ENCODE results near the gene PLAC8L1. TPM values are rescaled to one million over a fixed set of nuclear protein-coding genes. Genes with fewer than 3 reads are reported as not detected.
"Not testable (repeated sequence)": the region's sequence is repeated elsewhere in the genome, so short reads cannot be mapped to it uniquely, and the experiment has no call there.

The PLAC8L1 gene
- total and polyA plus RNA-seq, 3 experiments from 2014 or later, result 0.53 to 0.96 TPM; not detected in 1

DNA sequence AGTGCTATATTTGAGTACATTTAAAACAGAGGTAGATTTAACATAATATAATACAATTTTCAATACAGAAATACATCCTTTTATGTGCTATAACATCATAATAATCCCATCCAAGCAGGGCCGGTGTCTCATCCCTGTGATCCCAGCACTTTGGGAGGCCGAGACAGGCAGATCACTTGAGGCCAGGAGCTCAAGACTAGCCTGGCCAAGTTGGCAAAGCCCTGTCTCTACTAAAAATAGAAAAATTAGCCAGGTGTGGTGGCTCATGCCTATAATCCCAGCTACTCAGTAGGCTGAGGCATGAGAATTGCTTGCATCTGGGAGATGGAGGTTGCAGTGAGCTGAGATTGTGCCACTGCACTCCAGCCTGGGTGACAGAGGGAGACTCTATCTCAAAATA lies 11.8 kb upstream of the PLAC8L1 start:
- H3K4me1 ChIP-seq (ENCODE audit: insufficient read depth, low read length); H3K27me3 Mint-ChIP-seq; H3K27ac ChIP-seq (ENCODE audit: low read depth, low read length); H3K27me3 ChIP-seq (ENCODE audit: insufficient read depth, low read length, poor library complexity, severe bottlenecking); POLR2A ChIA-PET; H3K4me3 Mint-ChIP-seq; H3K4me1 Mint-ChIP-seq; CTCF ChIA-PET; DNase-seq; H3K9me3 Mint-ChIP-seq; H3K4me3 ChIP-seq (ENCODE audit: low read length); H3K9me3 ChIP-seq (ENCODE audit: low read length): not testable (repeated sequence)
- H3K27ac Mint-ChIP-seq, result peak overlapping the region in 2 of 8 donors; percentile 77 to 87
- peaks cover 30% of the 10 kb centered on the region for H3K36me3 ChIP-seq (ENCODE audit: insufficient read depth, low read length)
- H3K36me3 Mint-ChIP-seq, result peaks cover 31 to 88% (median 34%) of the 10 kb centered on the region in 3 donors

DNA sequence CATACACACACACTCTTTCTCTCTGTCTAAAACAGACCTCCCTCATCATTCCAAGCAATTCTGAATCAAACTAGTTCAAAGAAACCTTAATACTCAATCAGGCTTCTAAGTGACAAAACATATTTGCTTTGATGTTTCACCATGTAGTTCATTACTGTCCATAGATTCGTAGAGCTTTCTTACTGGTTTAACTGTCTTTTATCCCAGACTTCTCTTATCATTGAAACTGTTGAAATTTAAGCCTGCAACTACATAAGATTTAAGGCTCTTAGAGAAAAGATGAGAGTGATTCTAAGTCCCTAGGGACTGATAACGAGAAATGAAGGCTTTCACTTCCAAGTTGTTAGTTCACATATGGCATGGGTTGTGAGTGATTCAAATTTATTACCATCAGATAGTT lies 11.0 kb upstream of the PLAC8L1 start:
- no peak overlapping the region for H3K4me3 ChIP-seq (ENCODE audit: low read length)
- peaks cover 24% of the 10 kb centered on the region for H3K36me3 ChIP-seq (ENCODE audit: insufficient read depth, low read length)
- Mint-ChIP-seq H3K27ac (peak overlapping the region in 1 of 8 donors; percentile 2), H3K9me3 (no peaks in the 10 kb centered on the region), H3K4me1 (no peaks in the 10 kb centered on the region), H3K36me3 (peaks cover 25 to 86% (median 28%) of the 10 kb centered on the region in 3 donors), H3K4me3 (no peak overlapping the region), H3K27me3 (no peaks in the 10 kb centered on the region)
- no peaks in the 10 kb centered on the region for H3K9me3 ChIP-seq (ENCODE audit: low read length)
- no peak for DNase-seq
- no peak overlapping the region for H3K27ac ChIP-seq (ENCODE audit: low read depth, low read length)
- CTCF ChIA-PET, result no interaction called here
- POLR2A ChIA-PET, result no interaction called here
- no peaks in the 10 kb centered on the region for H3K4me1 ChIP-seq (ENCODE audit: insufficient read depth, low read length)
- no peaks in the 10 kb centered on the region for H3K27me3 ChIP-seq (ENCODE audit: insufficient read depth, low read length, poor library complexity, severe bottlenecking)

DNA sequence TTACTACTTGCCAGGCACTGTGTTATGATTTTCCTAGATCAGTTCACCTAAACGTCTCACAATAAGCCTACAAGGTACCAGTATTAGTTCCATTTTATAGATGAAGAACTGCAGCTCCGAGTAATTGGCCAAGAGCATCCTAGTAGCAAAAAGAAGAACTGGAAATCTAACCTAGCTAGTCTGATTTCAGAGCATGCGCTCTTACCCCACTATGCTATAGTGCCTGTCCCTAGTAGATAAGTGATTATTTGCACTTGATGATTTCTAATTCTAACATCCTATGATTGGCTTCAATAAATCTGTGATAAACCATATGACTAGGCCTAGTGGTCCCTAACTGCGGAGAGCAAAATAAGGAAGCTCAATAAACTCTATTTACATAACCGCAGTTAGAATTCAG lies 7.1 kb upstream of the PLAC8L1 start:
- CTCF ChIA-PET, result no interaction called here
- Histone ChIP-seq H3K4me3 (ENCODE audit: low read length) (no peak overlapping the region), H3K9me3 (ENCODE audit: low read length) (no peaks in the 10 kb centered on the region), H3K27me3 (ENCODE audit: insufficient read depth, low read length, poor library complexity, severe bottlenecking) (no peaks in the 10 kb centered on the region), H3K4me1 (ENCODE audit: insufficient read depth, low read length) (no peaks in the 10 kb centered on the region), H3K36me3 (ENCODE audit: insufficient read depth, low read length) (no peaks in the 10 kb centered on the region), H3K27ac (ENCODE audit: low read depth, low read length) (no peak overlapping the region)
- H3K4me3 Mint-ChIP-seq, result no peak overlapping the region
- peak overlapping the region in 1 of 8 donors; percentile 71 for H3K27ac Mint-ChIP-seq
- peaks cover 4 to 49% (median 5%) of the 10 kb centered on the region in 3 donors for H3K36me3 Mint-ChIP-seq
- H3K9me3 Mint-ChIP-seq, result no peaks in the 10 kb centered on the region
- no peak for DNase-seq
- POLR2A ChIA-PET, result no interaction called here
- H3K4me1 Mint-ChIP-seq, result no peaks in the 10 kb centered on the region
- no peaks in the 10 kb centered on the region for H3K27me3 Mint-ChIP-seq

DNA sequence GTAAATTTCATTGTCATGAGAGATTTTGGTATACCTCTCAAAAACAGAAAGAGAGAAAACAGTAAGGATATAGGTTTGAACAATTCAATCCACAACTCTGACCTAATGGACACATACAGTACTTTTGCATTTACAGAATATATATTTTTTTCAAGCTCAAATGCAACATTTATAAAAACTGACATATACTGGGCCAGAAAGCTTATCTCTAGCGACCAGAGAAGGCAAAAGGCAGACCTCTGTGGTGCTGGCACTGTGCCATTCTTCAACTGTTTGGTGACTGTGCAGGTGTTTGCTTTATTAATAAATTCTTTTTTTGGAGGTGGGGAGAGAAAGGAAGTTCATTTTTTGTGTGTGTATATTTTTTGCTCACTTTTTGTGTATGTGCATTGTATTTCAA lies 6.0 kb upstream of the PLAC8L1 start:
- H3K4me3 Mint-ChIP-seq, result no peak overlapping the region
- no peaks in the 10 kb centered on the region for H3K27me3 ChIP-seq (ENCODE audit: insufficient read depth, low read length, poor library complexity, severe bottlenecking)
- no peaks in the 10 kb centered on the region for H3K27me3 Mint-ChIP-seq
- no peaks in the 10 kb centered on the region for H3K9me3 ChIP-seq (ENCODE audit: low read length)
- no peaks in the 10 kb centered on the region for H3K9me3 Mint-ChIP-seq
- POLR2A ChIA-PET, result no interaction called here
- peak overlapping the region; percentile 38 for H3K27ac ChIP-seq (ENCODE audit: low read depth, low read length)
- no peak for DNase-seq
- CTCF ChIA-PET, result no interaction called here
- peak overlapping the region in 1 of 8 donors; percentile 83 for H3K27ac Mint-ChIP-seq
- H3K4me1 Mint-ChIP-seq, result no peaks in the 10 kb centered on the region
- H3K4me3 ChIP-seq (ENCODE audit: low read length), result no peak overlapping the region
- H3K36me3 ChIP-seq (ENCODE audit: insufficient read depth, low read length), result no peaks in the 10 kb centered on the region
- no peaks in the 10 kb centered on the region for H3K4me1 ChIP-seq (ENCODE audit: insufficient read depth, low read length)
- peaks cover 4 to 41% (median 5%) of the 10 kb centered on the region in 3 donors for H3K36me3 Mint-ChIP-seq

DNA sequence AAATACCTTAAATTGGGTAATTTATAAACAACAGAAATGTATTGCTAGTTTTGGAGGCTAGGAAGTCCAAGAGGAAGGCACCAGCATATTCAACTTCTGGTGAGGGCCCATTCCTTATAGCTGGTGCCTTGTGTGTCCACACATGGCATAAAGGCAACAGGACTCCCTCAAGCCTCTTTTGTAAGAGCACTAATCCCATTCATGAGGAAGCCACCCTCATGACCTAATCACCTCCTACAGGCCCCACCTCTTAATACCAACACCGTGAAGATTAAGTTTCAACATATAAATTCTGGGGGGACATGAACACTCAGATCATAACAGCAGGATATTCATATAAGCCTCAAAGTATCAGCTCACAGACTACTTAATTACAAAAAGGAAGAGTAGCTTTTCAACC lies 4.0 kb upstream of the PLAC8L1 start:
- Mint-ChIP-seq H3K4me3 (no peak overlapping the region), H3K36me3 (peaks cover 7 to 25% (median 8%) of the 10 kb centered on the region in 3 donors), H3K27ac (peak overlapping the region in 5 of 8 donors; percentile 6 to 36 (median 22)), H3K27me3 (no peaks in the 10 kb centered on the region), H3K4me1 (no peaks in the 10 kb centered on the region), H3K9me3 (no peaks in the 10 kb centered on the region)
- ChIA-PET CTCF (no interaction called here), POLR2A (no interaction called here)
- Histone ChIP-seq H3K27ac (ENCODE audit: low read depth, low read length) (no peak overlapping the region), H3K9me3 (ENCODE audit: low read length) (no peaks in the 10 kb centered on the region), H3K36me3 (ENCODE audit: insufficient read depth, low read length) (no peaks in the 10 kb centered on the region), H3K27me3 (ENCODE audit: insufficient read depth, low read length, poor library complexity, severe bottlenecking) (no peaks in the 10 kb centered on the region), H3K4me3 (ENCODE audit: low read length) (no peak overlapping the region), H3K4me1 (ENCODE audit: insufficient read depth, low read length) (no peaks in the 10 kb centered on the region)
- DNase-seq, result no peak

DNA sequence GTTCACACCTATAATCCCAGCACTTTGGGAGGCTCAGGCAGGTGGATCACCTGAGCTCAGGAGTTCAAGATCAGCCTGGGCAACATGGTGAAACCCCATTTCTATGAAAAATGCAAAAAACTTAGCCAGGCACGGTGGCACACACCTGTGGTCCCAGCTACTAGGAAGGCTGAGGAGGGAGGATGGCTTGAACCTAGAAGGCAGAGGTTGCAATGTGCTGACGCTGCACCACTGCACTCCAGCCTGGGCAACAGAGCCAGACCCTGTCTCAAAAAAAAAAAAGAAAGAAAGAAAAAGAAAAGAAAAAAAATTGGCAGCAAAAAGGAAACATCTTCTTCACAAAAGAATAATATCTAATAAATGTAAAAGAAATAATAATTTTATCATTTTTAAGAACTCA lies 3.5 kb upstream of the PLAC8L1 start:
- H3K36me3 ChIP-seq (ENCODE audit: insufficient read depth, low read length); H3K9me3 Mint-ChIP-seq; CTCF ChIA-PET; H3K4me1 ChIP-seq (ENCODE audit: insufficient read depth, low read length); H3K9me3 ChIP-seq (ENCODE audit: low read length); H3K27ac ChIP-seq (ENCODE audit: low read depth, low read length); H3K27me3 Mint-ChIP-seq; DNase-seq; H3K27me3 ChIP-seq (ENCODE audit: insufficient read depth, low read length, poor library complexity, severe bottlenecking); H3K4me1 Mint-ChIP-seq; H3K4me3 Mint-ChIP-seq; POLR2A ChIA-PET; H3K4me3 ChIP-seq (ENCODE audit: low read length): not testable (repeated sequence)
- Mint-ChIP-seq H3K27ac (peak overlapping the region in 1 of 8 donors; percentile 36), H3K36me3 (peaks cover 8 to 24% (median 9%) of the 10 kb centered on the region in 3 donors)

DNA sequence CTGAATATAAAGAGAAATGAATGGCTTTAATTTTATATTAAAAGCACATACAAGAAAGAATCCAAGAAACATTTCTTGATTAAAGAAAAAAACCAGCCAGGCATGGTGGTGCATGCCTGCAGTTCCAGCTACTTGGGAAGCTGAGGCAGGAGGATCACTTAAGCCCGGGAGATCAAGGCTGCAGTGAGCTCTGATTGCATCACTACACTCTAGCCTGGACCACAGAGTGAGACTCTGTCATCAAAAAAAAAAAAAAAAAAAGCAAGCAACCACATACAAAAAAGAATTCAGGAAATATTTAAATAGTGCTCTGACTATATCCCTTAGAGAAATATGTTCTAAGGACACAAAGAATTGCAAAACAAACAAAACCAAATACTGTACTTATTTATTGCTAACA lies 2.5 kb upstream of the PLAC8L1 start:
- no peak for DNase-seq
- Mint-ChIP-seq H3K4me3 (no peak overlapping the region), H3K36me3 (peaks cover 7 to 16% (median 7%) of the 10 kb centered on the region in 3 donors), H3K27me3 (no peaks in the 10 kb centered on the region), H3K27ac (no peak overlapping the region), H3K4me1 (no peaks in the 10 kb centered on the region), H3K9me3 (no peaks in the 10 kb centered on the region)
- Histone ChIP-seq H3K27ac (ENCODE audit: low read depth, low read length) (no peak overlapping the region), H3K27me3 (ENCODE audit: insufficient read depth, low read length, poor library complexity, severe bottlenecking) (no peaks in the 10 kb centered on the region), H3K4me1 (ENCODE audit: insufficient read depth, low read length) (no peaks in the 10 kb centered on the region), H3K4me3 (ENCODE audit: low read length) (no peak overlapping the region), H3K36me3 (ENCODE audit: insufficient read depth, low read length) (no peaks in the 10 kb centered on the region), H3K9me3 (ENCODE audit: low read length) (no peaks in the 10 kb centered on the region)
- CTCF ChIA-PET, result no interaction called here
- POLR2A ChIA-PET, result no interaction called here

DNA sequence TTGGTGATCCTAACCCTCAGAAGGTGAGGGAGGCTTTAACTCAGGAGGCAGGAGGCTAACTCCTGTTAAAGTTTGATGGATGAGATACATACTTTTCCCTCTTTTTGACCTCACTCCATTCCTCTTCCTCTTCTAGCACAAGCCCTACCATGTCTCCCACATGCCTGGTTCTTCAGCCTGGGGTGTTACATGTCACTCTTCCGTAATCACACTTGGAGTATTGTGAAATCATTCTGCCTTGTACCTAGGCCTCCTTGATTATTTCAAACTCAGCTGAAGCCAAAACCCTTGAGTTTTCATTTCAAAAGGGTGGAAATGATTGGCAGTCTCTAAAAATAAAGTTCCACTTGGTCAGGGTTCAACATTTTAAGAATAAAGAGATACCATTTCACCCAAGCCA lies 1.8 kb downstream of the PLAC8L1 start:
- Histone ChIP-seq H3K36me3 (ENCODE audit: insufficient read depth, low read length) (no peaks in the 10 kb centered on the region), H3K27ac (ENCODE audit: low read depth, low read length) (no peak overlapping the region), H3K27me3 (ENCODE audit: insufficient read depth, low read length, poor library complexity, severe bottlenecking) (no peaks in the 10 kb centered on the region), H3K4me3 (ENCODE audit: low read length) (no peak overlapping the region), H3K9me3 (ENCODE audit: low read length) (no peaks in the 10 kb centered on the region), H3K4me1 (ENCODE audit: insufficient read depth, low read length) (no peaks in the 10 kb centered on the region)
- H3K36me3 Mint-ChIP-seq, result peaks cover 3 to 7% (median 4%) of the 10 kb centered on the region in 3 donors
- ChIA-PET CTCF (no interaction called here), POLR2A (no interaction called here)
- DNase-seq, result no peak
- H3K9me3 Mint-ChIP-seq, result no peaks in the 10 kb centered on the region
- H3K4me3 Mint-ChIP-seq, result no peak overlapping the region
- no peaks in the 10 kb centered on the region for H3K27me3 Mint-ChIP-seq
- no peak overlapping the region for H3K27ac Mint-ChIP-seq
- no peaks in the 10 kb centered on the region for H3K4me1 Mint-ChIP-seq

DNA sequence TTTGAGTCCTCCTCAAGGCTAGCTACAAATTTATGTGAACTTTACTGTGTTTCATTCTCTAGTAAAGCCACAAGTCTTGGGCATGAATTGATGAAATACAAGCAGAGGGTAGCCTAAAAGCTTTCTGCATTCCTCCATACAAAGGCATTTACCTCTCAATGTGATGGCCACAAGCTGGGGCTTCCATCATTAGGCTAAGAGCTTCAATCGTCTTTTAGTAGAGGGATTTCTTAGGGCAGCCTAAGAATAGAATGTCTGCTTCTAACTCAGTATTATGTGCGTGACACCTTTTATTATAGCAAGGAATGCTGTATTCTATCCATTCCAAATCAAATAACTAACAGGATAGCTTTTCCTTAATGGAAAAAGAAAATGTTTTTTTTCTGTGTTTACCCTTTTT lies 3.7 kb downstream of the PLAC8L1 start:
- no peaks in the 10 kb centered on the region for H3K4me1 ChIP-seq (ENCODE audit: insufficient read depth, low read length)
- H3K27me3 ChIP-seq (ENCODE audit: insufficient read depth, low read length, poor library complexity, severe bottlenecking), result no peaks in the 10 kb centered on the region
- no peak overlapping the region for H3K4me3 Mint-ChIP-seq
- H3K36me3 Mint-ChIP-seq, result peaks cover 3 to 7% (median 4%) of the 10 kb centered on the region in 3 donors
- H3K27me3 Mint-ChIP-seq, result no peaks in the 10 kb centered on the region
- H3K27ac Mint-ChIP-seq, result no peak overlapping the region
- no peaks in the 10 kb centered on the region for H3K36me3 ChIP-seq (ENCODE audit: insufficient read depth, low read length)
- no peak overlapping the region for H3K27ac ChIP-seq (ENCODE audit: low read depth, low read length)
- H3K9me3 Mint-ChIP-seq, result no peaks in the 10 kb centered on the region
- DNase-seq, result no peak
- no peak overlapping the region for H3K4me3 ChIP-seq (ENCODE audit: low read length)
- H3K9me3 ChIP-seq (ENCODE audit: low read length), result no peaks in the 10 kb centered on the region
- ChIA-PET CTCF (no interaction called here), POLR2A (no interaction called here)
- no peaks in the 10 kb centered on the region for H3K4me1 Mint-ChIP-seq

Measured in CD8-positive, alpha-beta memory T cell (primary cell).